ENCODE data around the gene CALN1.

DNA sequence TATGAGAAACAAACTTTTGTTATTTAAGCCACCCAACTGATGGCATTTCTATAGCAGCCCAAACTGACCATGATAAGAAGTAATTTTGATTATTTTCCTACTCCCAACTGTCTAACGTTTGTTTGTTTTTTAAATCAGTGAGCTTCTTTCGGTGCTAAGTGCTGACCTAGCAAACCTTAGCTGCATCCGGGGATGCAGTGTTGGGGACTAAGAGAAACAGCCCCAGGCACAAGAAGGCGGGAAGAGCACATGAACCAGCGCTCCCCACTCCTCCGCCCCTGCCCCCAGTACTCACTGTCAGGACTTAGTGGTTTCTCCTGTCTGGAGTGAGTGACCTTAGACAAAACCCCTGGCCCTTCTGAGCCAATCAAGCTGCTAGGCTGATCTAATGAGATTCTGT lies 168.8 kb downstream of the CALN1 start:
- TF ChIP-seq, protein P1, sequence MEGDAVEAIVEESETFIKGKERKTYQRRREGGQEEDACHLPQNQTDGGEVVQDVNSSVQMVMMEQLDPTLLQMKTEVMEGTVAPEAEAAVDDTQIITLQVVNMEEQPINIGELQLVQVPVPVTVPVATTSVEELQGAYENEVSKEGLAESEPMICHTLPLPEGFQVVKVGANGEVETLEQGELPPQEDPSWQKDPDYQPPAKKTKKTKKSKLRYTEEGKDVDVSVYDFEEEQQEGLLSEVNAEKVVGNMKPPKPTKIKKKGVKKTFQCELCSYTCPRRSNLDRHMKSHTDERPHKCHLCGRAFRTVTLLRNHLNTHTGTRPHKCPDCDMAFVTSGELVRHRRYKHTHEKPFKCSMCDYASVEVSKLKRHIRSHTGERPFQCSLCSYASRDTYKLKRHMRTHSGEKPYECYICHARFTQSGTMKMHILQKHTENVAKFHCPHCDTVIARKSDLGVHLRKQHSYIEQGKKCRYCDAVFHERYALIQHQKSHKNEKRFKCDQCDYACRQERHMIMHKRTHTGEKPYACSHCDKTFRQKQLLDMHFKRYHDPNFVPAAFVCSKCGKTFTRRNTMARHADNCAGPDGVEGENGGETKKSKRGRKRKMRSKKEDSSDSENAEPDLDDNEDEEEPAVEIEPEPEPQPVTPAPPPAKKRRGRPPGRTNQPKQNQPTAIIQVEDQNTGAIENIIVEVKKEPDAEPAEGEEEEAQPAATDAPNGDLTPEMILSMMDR (IDR thresholded peaks at IDR 0.05; ENCODE audit: poor library complexity, severe bottlenecking): no peak
- no peak for TF ChIP-seq EP300 (conservative IDR thresholded peaks at IDR 0.05; ENCODE audit: poor library complexity, severe bottlenecking)

All from neural cell (in vitro differentiated cells).